Motor neuron (in vitro differentiated cells): Measurements from ENCODE around the gene BTF3. TPM values are rescaled to one million over a fixed set of nuclear protein-coding genes. Genes with fewer than 3 reads are reported as not detected.
A peak's percentile ranks its signal among the peaks of the same experiment; 100 is the strongest.

Experiments
- ATAC-seq, 8 experiments: fragments of 200-7000 bp; cut with Tn5 transposase; replicated peaks in 6 of 8; 2 replicates each; pipeline ENCODE4 v1.8.0; 2021; ENCODE audit warnings: mild to moderate bottlenecking in 8 of 8, moderate library complexity in 8 of 8
- H3K27ac ChIP-seq, 2 donors: fragments of 250-450 bp; sonication (Bioruptor Pico); 2 replicates each; pipeline ENCODE4 v1.9.0; 2021; ENCODE audit warnings: antibody characterized with exemption in 2 of 2, mild to moderate bottlenecking in 2 of 2, moderate library complexity in 1 of 2
- H3K4me1 ChIP-seq, 2 donors: fragments of 250-450 bp; sonication (Bioruptor Pico); replicated peaks in 1 of 2; 2 replicates each; pipeline ENCODE4 v1.6.1; 2021; ENCODE audit warnings: antibody characterized with exemption in 2 of 2, mild to moderate bottlenecking in 2 of 2, moderate library complexity in 1 of 2
- H3K4me3 ChIP-seq, 5 donors: fragments of 250-450 bp; sonication (Bioruptor Pico); 2 replicates each; pipeline ENCODE4 v1.9.0; 2021; ENCODE audit warnings: antibody characterized with exemption in 5 of 5, mild to moderate bottlenecking in 5 of 5, moderate library complexity in 4 of 5
- WGBS, 10 experiments: fragments of 450-650 bp; shearing (Covaris generic); methylation state at CpG; one replicate each; pipeline ENCODE4 v1.0.0; 2022; 5-methylcytosine and 5-hydroxymethylcytosine counted together
- in situ Hi-C, 9 experiments: fragments of 400-800 bp; cut with MboI; loops; one replicate each; pipeline ENCODE4 v1.15.0; 2021; ENCODE audit warnings: low sequenced_read_pairs in 9 of 9, low pct_unique_long_range_greater_than_20kb in 2 of 9; ENCODE audit not compliant: unreplicated experiment in 9 of 9
- total RNA-seq, 8 experiments: library from RNA; unstranded; fragments of 300-600 nt; gene quantifications; 2 replicates each; pipeline versions ENCODE4 v1.2.3 to v1.2.4, GENCODE V29; 2022

BTF3 gene
- total RNA-seq, 8 experiments from 2014 or later, result 368 to 1,372 (median 751) TPM

- Histone ChIP-seq H3K4me1 (no peaks in the 10 kb centered on the region), H3K4me3 (no peak overlapping the region), H3K27ac (no peak overlapping the region)
- in situ Hi-C loops, result loop anchor here in 1 of 9 experiments (25.0 kb wide), 1 partner anchor 447 kb away; no protein-coding TSS in a partner anchor
- ATAC-seq, result peak in 5 of 8 experiments; percentile 21 to 96 (median 93)
- WGBS, 10 experiments, result 0 to 100% (median 68%) methylated on average over 2 to 5 of the region's 5 CpGs; no CpG with 5 or more reads in 3 of the 10 experiments
Observed at GRCh38 chr5:73534011-73534644, 35.9 kb downstream of the BTF3 start.

GRCh38 chr5:73534971-73535370 lies 36.7 kb downstream of the BTF3 start:
- in situ Hi-C loops, result loop anchor here in 1 of 9 experiments (25.0 kb wide), 1 partner anchor 448 kb away; no protein-coding TSS in a partner anchor
- no peak overlapping the region for H3K4me3 ChIP-seq
- ATAC-seq, result no peak
- H3K4me1 ChIP-seq, result no peaks in the 10 kb centered on the region
- WGBS, 10 experiments, result 14 to 100% (median 86%) methylated on average over 1 to 2 of the region's 2 CpGs
- no peak overlapping the region for H3K27ac ChIP-seq

- Histone ChIP-seq H3K4me1 (peaks cover 6 to 8% of the 10 kb centered on the region in 2 donors), H3K27ac (no peak overlapping the region), H3K4me3 (no peak overlapping the region)
- WGBS, 10 experiments, result 0 to 100% (median 61%) methylated on average over 1 to 2 of the region's 2 CpGs; no CpG with 5 or more reads in 2 of the 10 experiments
- ATAC-seq, result peak in 3 of 8 experiments; percentile 9 to 83 (median 69)
- in situ Hi-C loops, result loop anchor here in 1 of 9 experiments (25.0 kb wide), 1 partner anchor 452 kb away; no protein-coding TSS in a partner anchor
Observed at GRCh38 chr5:73539730-73540129, 41.5 kb downstream of the BTF3 start.

- peak in 6 of 8 experiments; percentile 13 to 92 (median 48) for ATAC-seq
Observed at GRCh38 chr5:73540192-73540591, 42.0 kb downstream of the BTF3 start.

GRCh38 chr5:73542020-73542419 lies 43.8 kb downstream of the BTF3 start:
- peak in 3 of 8 experiments; percentile 29 to 55 (median 42) for ATAC-seq
- H3K4me1 ChIP-seq, result peaks cover 6 to 8% of the 10 kb centered on the region in 2 donors
- in situ Hi-C loops, result loop anchor here in 1 of 9 experiments (25.0 kb wide), 1 partner anchor 455 kb away; no protein-coding TSS in a partner anchor
- no peak overlapping the region for H3K4me3 ChIP-seq
- WGBS, 10 experiments, result 0 to 79% (median 55%) methylated on average over 1 to 4 of the region's 4 CpGs; no CpG with 5 or more reads in 1 of the 10 experiments
- H3K27ac ChIP-seq, result no peak overlapping the region

More at GRCh38 chr5:73540192-73540591, 42.0 kb downstream of the BTF3 start:
- peaks cover 6 to 8% of the 10 kb centered on the region in 2 donors for H3K4me1 ChIP-seq
- H3K4me3 ChIP-seq, result no peak overlapping the region
- in situ Hi-C loops, result loop anchor here in 1 of 9 experiments (25.0 kb wide), 1 partner anchor 453 kb away; no protein-coding TSS in a partner anchor
- no peak overlapping the region for H3K27ac ChIP-seq
- whole genome bisulfite sequencing, 10 experiments, result 0 to 100% (median 75%) methylated on average over 1 to 2 of the region's 3 CpGs; no CpG with 5 or more reads in 2 of the 10 experiments

- H3K27ac ChIP-seq, result no peak overlapping the region
- in situ Hi-C loops, result loop anchor here in 1 of 9 experiments (25.0 kb wide), 1 partner anchor 457 kb away; no protein-coding TSS in a partner anchor
- H3K4me1 ChIP-seq, result peaks cover 6 to 8% of the 10 kb centered on the region in 2 donors
- H3K4me3 ChIP-seq, result no peak overlapping the region
- WGBS, 10 experiments, result 67 to 100% (median 91%) methylated on average over 1 to 9 of the region's 9 CpGs
- peak in 3 of 8 experiments; percentile 26 to 78 (median 75) for ATAC-seq
Observed at GRCh38 chr5:73544429-73545402, 46.5 kb downstream of the BTF3 start.

GRCh38 chr5:73545403-73545779 lies 47.1 kb downstream of the BTF3 start:
- H3K27ac ChIP-seq, result no peak overlapping the region
- WGBS, 10 experiments, result 50 to 100% (median 83%) methylated on average over 1 of the region's 1 CpG; no CpG with 5 or more reads in 5 of the 10 experiments
- H3K4me3 ChIP-seq, result no peak overlapping the region
- no peak for ATAC-seq
- in situ Hi-C loops, result loop anchor here in 1 of 9 experiments (25.0 kb wide), 1 partner anchor 458 kb away; no protein-coding TSS in a partner anchor
- H3K4me1 ChIP-seq, result peaks cover 6 to 8% of the 10 kb centered on the region in 2 donors

GRCh38 chr5:73550016-73550415 lies 51.8 kb downstream of the BTF3 start:
- H3K27ac ChIP-seq, result no peak overlapping the region
- H3K4me1 ChIP-seq, result no peaks in the 10 kb centered on the region
- in situ Hi-C loops, result no loop called here
- H3K4me3 ChIP-seq, result no peak overlapping the region
- 60 to 100% (median 100%) methylated on average over 1 of the region's 1 CpG; no CpG with 5 or more reads in 1 of the 10 experiments for WGBS, 10 experiments
- ATAC-seq, result peak in 1 of 8 experiments; percentile 3

- no peak for ATAC-seq
- no peaks in the 10 kb centered on the region for H3K4me1 ChIP-seq
- H3K4me3 ChIP-seq, result no peak overlapping the region
- in situ Hi-C loops, result no loop called here
- no peak overlapping the region for H3K27ac ChIP-seq
Observed at GRCh38 chr5:73552642-73553041, 54.4 kb downstream of the BTF3 start.

Other genes starting within 250 kb of the BTF3 start
- gene FOXD1, start 49.7 kb upstream of the BTF3 start, total RNA-seq, result 10 to 100 TPM in 2 of 8 experiments, 1 to 10 TPM in 6; 2.2 to 37.2 (median 5.9) TPM
- 100 to 1,000 TPM in 2 of 8 experiments, 10 to 100 TPM in 6; 19.1 to 396 (median 41.5) TPM for gene ANKRA2, start 67.2 kb downstream of the BTF3 start, total RNA-seq
- 100 to 1,000 TPM in 2 of 8 experiments, 10 to 100 TPM in 6; 10.7 to 298 (median 15.3) TPM for gene UTP15, start 67.3 kb downstream of the BTF3 start, total RNA-seq
- 10 to 100 TPM in 3 of 8 experiments, 1 to 10 TPM in 3, under 1 TPM in 2; 0.81 to 29.3 (median 1.9) TPM for gene ARHGEF28, start 127.8 kb downstream of the BTF3 start, total RNA-seq